KMS-11 (cell line): ENCODE data around the gene ATRNL1.
A peak's percentile ranks its signal among the peaks of the same experiment; 100 is the strongest.
"Not testable (repeated sequence)": the region's sequence is repeated elsewhere in the genome, so short reads cannot be mapped to it uniquely, and the experiment has no call there.

ENCODE experiments used
- H2AFZ ChIP-seq: fragments of 200-600 bp; sonication (generic); 2 replicates; pipeline ENCODE4 v1.6.1; 2016; ENCODE audit warnings: antibody characterized with exemption, mixed run types, low read depth
- H3K27ac ChIP-seq: fragments of 200-600 bp; sonication (generic); 2 replicates; pipeline ENCODE4 v1.6.1; 2016; ENCODE audit warnings: mild to moderate bottlenecking, mixed run types
- H3K27me3 ChIP-seq: fragments of 200-600 bp; sonication (generic); 2 replicates; pipeline ENCODE4 v1.6.1; 2017; ENCODE audit warnings: mild to moderate bottlenecking, low read depth, mixed run types, moderate library complexity; ENCODE audit not compliant: insufficient read depth
- H3K36me3 ChIP-seq: fragments of 200-600 bp; sonication (generic); 2 replicates; pipeline ENCODE4 v1.6.1; 2017; ENCODE audit warnings: mild to moderate bottlenecking, mixed run types; ENCODE audit not compliant: insufficient read depth
- H3K4me1 ChIP-seq: fragments of 200-600 bp; sonication (generic); 2 replicates; pipeline ENCODE4 v1.6.1; 2016; ENCODE audit warnings: mild to moderate bottlenecking, low read depth, mixed run types; ENCODE audit not compliant: poor library complexity, severe bottlenecking
- H3K4me2 ChIP-seq: fragments of 200-600 bp; sonication (generic); 2 replicates; pipeline ENCODE4 v1.7.0; 2016; ENCODE audit warnings: mild to moderate bottlenecking, mixed run types
- H3K4me3 ChIP-seq: fragments of 200-600 bp; sonication (generic); IDR thresholded peaks from 2 replicates; pipeline ENCODE4 v1.6.1; 2017; ENCODE audit warnings: low read depth, low read length, mixed read lengths; ENCODE audit not compliant: insufficient read depth
- H3K79me2 ChIP-seq: fragments of 200-600 bp; sonication (generic); 2 replicates; pipeline ENCODE4 v1.6.1; 2016; ENCODE audit warnings: low read depth, mixed run types; ENCODE audit not compliant: insufficient read depth
- H3K9ac ChIP-seq: fragments of 200-600 bp; sonication (generic); 2 replicates; pipeline ENCODE4 v1.6.1; 2016; ENCODE audit warnings: mild to moderate bottlenecking, mixed run types
- H4K20me1 ChIP-seq: fragments of 200-600 bp; sonication (generic); 2 replicates; pipeline ENCODE4 v1.6.1; 2016; ENCODE audit warnings: mild to moderate bottlenecking, mixed run types; ENCODE audit not compliant: insufficient read depth
- CTCF ChIP-seq: fragments of 200-600 bp; sonication (generic); conservative IDR thresholded peaks from 2 replicates; pipeline ENCODE4 v1.6.1; 2017; ENCODE audit warnings: low read depth, mild to moderate bottlenecking, antibody characterized with exemption, low read length, moderate library complexity, mixed read lengths

Gene ATRNL1

GRCh38 chr10:115094416-115095140, 1.4 kb downstream of the ATRNL1 start:
- TF ChIP-seq CTCF = no peak
- peak overlapping the region; percentile 77; the same call in 1 of the 2 replicates for H2AFZ ChIP-seq
- peak overlapping the region; percentile 53; the same call in 1 of the 2 replicates for H3K4me2 ChIP-seq
- no peak overlapping the region for H3K9ac ChIP-seq
- H3K4me3 ChIP-seq = no peak overlapping the region
- H3K27ac ChIP-seq = no peak overlapping the region
- H3K4me1 ChIP-seq = peaks cover 20% of the 10 kb centered on the region
- no peaks in the 10 kb centered on the region for H4K20me1 ChIP-seq
- no peaks in the 10 kb centered on the region for H3K27me3 ChIP-seq
- no peaks in the 10 kb centered on the region for H3K79me2 ChIP-seq
- no peaks in the 10 kb centered on the region for H3K36me3 ChIP-seq

GRCh38 chr10:115095758-115096157, 2.6 kb downstream of the ATRNL1 start:
- Histone ChIP-seq H3K36me3 (no peaks in the 10 kb centered on the region), H3K27me3 (no peaks in the 10 kb centered on the region), H3K9ac (no peak overlapping the region), H2AFZ (no peak overlapping the region), H3K4me3 (no peak overlapping the region), H4K20me1 (no peaks in the 10 kb centered on the region), H3K27ac (no peak overlapping the region), H3K4me2 (no peak overlapping the region), H3K79me2 (no peaks in the 10 kb centered on the region), H3K4me1 (peaks cover 20% of the 10 kb centered on the region)
- TF ChIP-seq CTCF = no peak

- Histone ChIP-seq H2AFZ (no peak overlapping the region), H3K79me2 (no peaks in the 10 kb centered on the region), H3K36me3 (no peaks in the 10 kb centered on the region), H3K9ac (no peak overlapping the region), H3K4me3 (no peak overlapping the region), H3K27ac (no peak overlapping the region), H3K4me2 (no peak overlapping the region), H4K20me1 (no peaks in the 10 kb centered on the region), H3K27me3 (no peaks in the 10 kb centered on the region), H3K4me1 (no peaks in the 10 kb centered on the region)
- no peak for TF ChIP-seq CTCF
Measured at GRCh38 chr10:115103700-115104099, 10.5 kb downstream of the ATRNL1 start.

- not testable (repeated sequence) for H4K20me1 ChIP-seq, H3K27me3 ChIP-seq, H3K79me2 ChIP-seq, H3K4me1 ChIP-seq, H3K4me2 ChIP-seq, H3K36me3 ChIP-seq, H3K27ac ChIP-seq, H3K9ac ChIP-seq, H2AFZ ChIP-seq, H3K4me3 ChIP-seq
Measured at GRCh38 chr10:115105411-115105810, 12.2 kb downstream of the ATRNL1 start.

GRCh38 chr10:115107830-115108229, 14.7 kb downstream of the ATRNL1 start:
- TF ChIP-seq CTCF = no peak
- Histone ChIP-seq H3K36me3 (no peaks in the 10 kb centered on the region), H3K27me3 (no peaks in the 10 kb centered on the region), H2AFZ (no peak overlapping the region), H3K9ac (no peak overlapping the region), H3K4me1 (no peaks in the 10 kb centered on the region), H3K4me2 (no peak overlapping the region), H3K79me2 (no peaks in the 10 kb centered on the region), H3K27ac (no peak overlapping the region), H4K20me1 (no peaks in the 10 kb centered on the region), H3K4me3 (no peak overlapping the region)
